DOHH2 (cell line): ENCODE data around the gene AKT2.

Source experiments
- CTCF ChIP-seq: fragments of 200-600 bp; sonication (generic); IDR thresholded peaks from one replicate; pipeline ENCODE4 v1.5.1; 2014; ENCODE audit warnings: antibody characterized with exemption, mild to moderate bottlenecking, low read depth, low read length; ENCODE audit not compliant: poor library complexity, severe bottlenecking
- EZH2phosphoT487 ChIP-seq: fragments of 200-600 bp; sonication (generic); IDR thresholded peaks from 2 replicates; pipeline ENCODE4 v1.6.1; 2017; ENCODE audit warnings: borderline replicate concordance, mild to moderate bottlenecking, antibody characterized with exemption, low read length, moderate library complexity, mixed read lengths

- TF ChIP-seq CTCF (no peak), EZH2phosphoT487 (no peak)
Observed at GRCh38 chr19:40264314-40265054, 20.7 kb downstream of the AKT2 start.
